ENCODE results near the gene SCG2. TPM values are rescaled to one million over a fixed set of nuclear protein-coding genes. Genes with fewer than 3 reads are reported as not detected.

SCG2 gene, protein sequence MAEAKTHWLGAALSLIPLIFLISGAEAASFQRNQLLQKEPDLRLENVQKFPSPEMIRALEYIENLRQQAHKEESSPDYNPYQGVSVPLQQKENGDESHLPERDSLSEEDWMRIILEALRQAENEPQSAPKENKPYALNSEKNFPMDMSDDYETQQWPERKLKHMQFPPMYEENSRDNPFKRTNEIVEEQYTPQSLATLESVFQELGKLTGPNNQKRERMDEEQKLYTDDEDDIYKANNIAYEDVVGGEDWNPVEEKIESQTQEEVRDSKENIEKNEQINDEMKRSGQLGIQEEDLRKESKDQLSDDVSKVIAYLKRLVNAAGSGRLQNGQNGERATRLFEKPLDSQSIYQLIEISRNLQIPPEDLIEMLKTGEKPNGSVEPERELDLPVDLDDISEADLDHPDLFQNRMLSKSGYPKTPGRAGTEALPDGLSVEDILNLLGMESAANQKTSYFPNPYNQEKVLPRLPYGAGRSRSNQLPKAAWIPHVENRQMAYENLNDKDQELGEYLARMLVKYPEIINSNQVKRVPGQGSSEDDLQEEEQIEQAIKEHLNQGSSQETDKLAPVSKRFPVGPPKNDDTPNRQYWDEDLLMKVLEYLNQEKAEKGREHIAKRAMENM
- 4.6 and 8.2 TPM in 2 replicates for total RNA-seq (2014; rRNA removed; shearing (Covaris generic))
- polyA plus RNA-seq (2015; cell fraction: cytosol; rRNA removed), result 4.4 and 5.8 TPM in 2 replicates
- 17.2 and 22.1 TPM in 2 replicates for polyA plus RNA-seq (2015; cell fraction: nucleus; rRNA removed)

DNA sequence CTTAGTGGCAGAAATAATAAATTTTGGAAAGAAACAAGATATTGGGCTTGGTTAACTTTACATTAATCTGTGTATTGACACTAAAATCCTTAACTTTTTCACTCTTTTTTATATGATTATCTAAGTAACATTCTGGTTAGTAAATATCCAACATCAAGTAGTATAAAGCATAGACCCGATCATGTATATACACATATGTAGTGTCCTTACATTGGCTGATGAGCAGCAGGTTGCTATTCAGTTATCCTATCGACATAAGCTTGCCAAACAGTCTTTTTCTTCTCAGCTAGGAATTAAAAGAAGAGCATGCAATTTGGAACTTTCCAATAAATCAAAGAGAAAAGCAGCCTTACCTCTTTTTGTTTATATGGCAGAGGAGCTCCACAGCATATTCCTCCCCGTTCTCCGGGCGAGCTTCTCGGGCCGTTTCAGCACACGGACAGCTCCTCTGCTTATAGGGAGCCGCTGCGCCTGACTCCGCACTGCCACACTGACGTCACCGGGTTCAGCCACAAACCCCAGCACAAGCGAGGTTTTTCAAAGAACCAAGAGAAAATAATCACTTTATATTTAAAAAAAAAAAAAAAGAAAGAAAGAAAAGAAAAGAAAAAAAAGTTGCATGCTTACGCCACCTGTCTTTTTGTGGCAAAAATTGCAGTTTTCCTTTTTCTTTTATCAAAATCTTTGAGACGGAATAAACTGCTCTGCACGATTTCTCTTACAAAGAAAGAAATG lies at the start of gene SCG2:
TSS of gene SCG2 (minus strand) at position 430 of the 735 bp plus-strand sequence. CDS start 3,079 bp downstream, outside the sequence.
- peak; percentile 87 for DNase-seq (ENCODE audit: low read depth)

DNA sequence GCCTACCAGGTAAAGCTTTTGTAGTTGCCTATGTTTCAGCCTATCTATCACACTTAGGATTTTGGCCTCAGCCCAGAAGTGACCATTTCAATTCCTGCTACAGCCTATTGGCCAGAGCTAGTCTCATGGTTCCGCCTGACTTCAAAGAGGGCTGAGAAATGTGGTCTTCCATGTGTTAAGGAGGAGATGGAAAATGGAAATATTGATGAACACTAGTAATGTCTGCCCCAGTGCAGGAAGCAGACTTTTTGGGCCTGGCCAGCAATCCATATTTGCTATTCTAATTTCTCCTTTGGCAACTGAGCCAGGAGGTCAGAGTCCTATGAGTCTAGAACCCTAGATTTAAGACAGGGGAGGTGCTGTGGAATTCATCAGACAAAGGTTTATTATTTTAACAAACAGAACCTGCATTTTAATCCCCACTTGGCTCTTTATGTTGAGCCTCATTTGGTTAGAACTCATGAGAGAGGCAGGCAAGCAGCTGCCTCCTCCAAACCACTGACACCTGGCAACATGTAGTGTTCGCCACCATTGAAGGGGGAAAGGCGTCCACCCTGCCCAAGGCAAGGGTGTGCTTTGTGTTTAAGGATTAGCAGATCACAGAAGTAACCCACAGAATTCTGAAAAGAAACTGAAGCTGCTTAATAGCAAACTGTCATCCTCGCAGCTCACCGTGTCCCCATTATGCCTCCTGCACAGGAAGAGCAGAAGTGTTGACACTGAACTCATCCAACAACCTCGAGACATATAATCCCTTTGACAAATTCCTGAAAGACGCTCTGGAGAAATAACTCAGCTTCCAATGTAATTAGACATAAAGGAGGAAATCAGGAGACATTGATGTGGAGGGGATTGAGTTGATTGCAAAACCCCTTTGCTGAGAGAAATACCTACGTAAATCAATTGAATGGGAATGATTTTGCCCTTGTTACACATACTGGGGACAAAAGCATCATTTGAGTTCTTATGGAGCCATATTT lies 47.7 kb upstream of the SCG2 start:
- no peak for DNase-seq (ENCODE audit: low read depth)

DNA sequence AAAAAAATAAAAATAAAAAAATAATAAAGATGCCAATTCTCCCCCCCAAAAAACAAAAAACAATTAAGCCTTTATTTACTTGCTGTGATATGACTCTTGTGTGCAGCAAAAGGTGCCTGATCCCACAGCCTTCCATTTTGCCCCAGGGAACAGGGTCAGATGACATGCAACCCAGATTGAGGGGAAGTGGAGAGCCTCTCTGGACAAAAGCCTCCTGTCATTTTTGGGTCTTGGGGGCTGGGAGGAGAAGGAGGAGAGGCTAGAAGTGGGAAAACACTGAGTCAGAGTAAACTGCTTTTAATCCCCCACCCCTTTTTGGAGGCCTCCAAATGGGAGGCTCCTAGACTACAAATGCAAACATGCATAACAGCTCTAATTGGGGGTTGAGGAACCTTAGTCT lies 46.6 kb upstream of the SCG2 start:
- no peak for DNase-seq (ENCODE audit: low read depth)

GRCh38 chr2:223647258-223647952 lies 45.2 kb upstream of the SCG2 start:
- DNase-seq (ENCODE audit: low read depth), result peak; percentile 43

- no peak for DNase-seq (ENCODE audit: low read depth)
These were observed 42.0 kb upstream of the SCG2 start for GRCh38 chr2:223644136-223644535.

GRCh38 chr2:223643309-223643708 lies 41.1 kb upstream of the SCG2 start:
- no peak for DNase-seq (ENCODE audit: low read depth)

- no peak for DNase-seq (ENCODE audit: low read depth)
These were observed 40.3 kb upstream of the SCG2 start for GRCh38 chr2:223642506-223642905.

- DNase-seq (ENCODE audit: low read depth), result no peak
These were observed 38.9 kb upstream of the SCG2 start for GRCh38 chr2:223641082-223641481.

DNA sequence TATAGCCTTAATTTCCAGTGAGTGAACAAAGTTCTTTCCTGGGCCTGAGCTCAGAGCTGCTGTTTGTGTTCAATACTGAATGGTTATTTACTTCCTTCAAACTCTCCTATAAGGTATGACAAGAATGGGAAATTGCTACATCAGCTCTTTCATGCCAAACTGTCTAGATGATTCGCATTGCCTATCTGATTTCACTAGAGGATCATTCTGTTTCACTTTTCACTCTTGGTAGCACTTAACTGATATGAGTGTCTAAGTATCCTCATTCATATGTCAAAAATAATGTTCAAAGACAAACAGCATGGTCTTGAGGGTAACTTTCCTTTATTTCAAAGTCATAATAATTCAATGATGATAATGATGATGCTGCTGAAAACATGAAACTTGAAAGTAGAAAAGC lies 32.9 kb upstream of the SCG2 start:
- DNase-seq (ENCODE audit: low read depth), result no peak

DNA sequence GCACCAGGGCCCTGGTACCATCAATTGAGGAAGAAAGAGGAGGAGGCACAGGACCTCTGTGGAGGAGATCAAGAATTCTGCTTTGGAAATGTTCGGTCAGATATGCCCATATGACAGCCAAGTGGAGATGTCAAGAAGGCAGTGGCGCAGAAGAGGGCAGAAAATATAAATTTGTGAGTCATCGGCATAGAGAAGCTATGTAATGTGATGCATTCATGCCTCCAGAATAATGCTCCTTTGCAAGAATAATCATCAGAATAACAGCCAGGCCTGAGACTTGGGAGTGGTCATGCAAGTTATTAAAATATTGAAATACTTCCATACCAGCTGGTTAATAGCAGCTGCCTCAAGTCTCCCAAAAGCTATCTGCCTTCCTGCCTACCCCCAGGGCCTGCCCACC lies 32.1 kb upstream of the SCG2 start:
- DNase-seq (ENCODE audit: low read depth), result no peak

- DNase-seq (ENCODE audit: low read depth), result no peak
These were observed 31.5 kb upstream of the SCG2 start for GRCh38 chr2:223633656-223634055.

GRCh38 chr2:223632826-223633225 lies 30.7 kb upstream of the SCG2 start:
- no peak for DNase-seq (ENCODE audit: low read depth)

GRCh38 chr2:223626716-223627115 lies 24.6 kb upstream of the SCG2 start:
- peak; percentile 97 for DNase-seq (ENCODE audit: low read depth)

- DNase-seq (ENCODE audit: low read depth), result no peak
These were observed 23.5 kb upstream of the SCG2 start for GRCh38 chr2:223625652-223626051.

DNA sequence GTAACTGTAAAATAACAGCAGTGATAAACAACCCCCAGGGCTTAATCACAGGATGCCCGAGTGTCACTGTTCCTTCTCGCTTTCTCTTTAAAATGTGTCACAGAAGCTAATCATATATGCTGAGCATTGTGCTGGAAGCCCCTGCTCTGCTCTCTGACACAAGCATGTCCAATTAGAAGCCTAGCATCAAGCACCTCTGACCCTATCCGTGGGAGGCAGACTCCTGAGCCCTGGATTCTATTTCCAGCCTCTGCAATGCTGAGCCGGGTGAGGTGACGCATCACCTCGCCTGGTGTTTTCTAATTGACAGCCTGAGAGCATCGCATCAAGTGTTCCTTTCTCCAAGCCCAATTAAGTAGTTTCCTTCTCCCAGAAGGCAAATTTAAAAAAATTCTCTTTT lies 19.7 kb upstream of the SCG2 start:
- no peak for DNase-seq (ENCODE audit: low read depth)

GRCh38 chr2:223619486-223620129 lies 17.4 kb upstream of the SCG2 start:
- no peak for DNase-seq (ENCODE audit: low read depth)

DNA sequence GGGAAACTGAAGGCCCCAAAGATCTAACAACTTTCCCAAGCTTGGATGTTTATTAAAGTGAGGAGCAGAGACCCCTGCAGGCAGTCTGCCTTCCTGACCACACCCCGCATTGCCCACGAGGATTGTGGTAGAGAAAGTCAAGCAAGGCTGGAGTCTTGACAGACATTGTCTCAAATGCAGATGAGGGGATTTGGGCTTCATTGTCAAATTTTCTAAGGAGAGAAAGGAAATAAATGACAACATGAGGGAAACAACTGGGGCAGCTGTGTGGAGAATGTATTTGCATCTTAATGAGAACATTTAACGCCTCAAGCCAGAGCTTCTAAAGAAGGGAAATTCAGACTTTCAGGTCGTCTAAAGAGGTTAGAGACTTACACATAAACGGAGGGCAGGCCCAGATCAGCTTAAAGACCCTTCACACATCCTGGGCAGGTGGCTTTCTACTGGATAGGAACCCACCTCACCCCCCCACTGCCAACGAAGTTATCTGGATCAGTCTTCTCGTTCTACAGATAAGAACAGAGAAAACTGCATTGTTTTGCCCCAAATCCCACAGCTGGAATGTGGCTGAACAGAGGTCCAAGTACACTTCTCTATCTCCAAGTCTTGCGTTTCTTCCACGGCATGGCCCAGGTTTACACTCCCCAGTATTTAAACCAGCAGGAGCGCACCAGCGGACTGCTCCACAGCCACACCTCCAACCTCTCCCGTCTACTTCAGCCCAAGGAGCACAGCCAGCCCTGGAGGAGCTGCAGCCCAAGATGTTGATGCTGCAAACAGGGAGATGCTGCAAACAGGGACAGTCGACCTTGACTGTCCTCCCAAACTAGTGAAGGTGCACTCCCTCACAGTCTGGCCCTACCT lies 16.2 kb upstream of the SCG2 start:
- DNase-seq (ENCODE audit: low read depth), result no peak

DNA sequence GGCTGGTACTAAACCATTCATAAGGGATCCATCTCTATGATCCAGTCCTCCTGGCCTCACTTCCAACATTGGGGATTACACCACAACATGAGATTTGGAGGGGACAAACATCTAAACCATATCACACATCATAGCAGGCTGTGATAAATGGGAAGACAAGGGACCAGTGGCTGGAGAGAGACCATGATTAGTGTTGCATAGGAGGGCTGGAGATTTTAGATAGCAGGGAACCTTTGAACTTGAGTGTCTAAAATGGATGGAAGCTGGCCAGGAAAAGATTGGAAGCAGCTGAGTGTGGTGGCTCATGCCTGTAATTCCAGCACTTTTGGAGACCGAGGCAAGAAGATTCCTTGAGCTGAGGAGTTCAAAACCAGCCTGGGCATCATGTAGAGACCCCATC lies 12.4 kb upstream of the SCG2 start:
- DNase-seq (ENCODE audit: low read depth), result no peak

Data from HT1080 (cell line).